Activated naive CD4-positive, alpha-beta T cell treated with anti-CD3 and anti-CD28 coated beads, Interleukin-2, amount 50 U/mL, for 72 hours (primary cell): ENCODE measurements around the gene TRDMT1. TPM values are rescaled to one million over a fixed set of nuclear protein-coding genes. Genes with fewer than 3 reads are reported as not detected.

Experiments used
- ATAC-seq, 2 donors: fragments of 150-1000 bp; cut with Tn5 transposase; 2 replicates each; pipeline ENCODE4 v1.10.0; 2021; ENCODE audit warnings: mild to moderate bottlenecking in 2 of 2, moderate library complexity in 2 of 2
- DNase-seq, 2 donors: peaks; one replicate each; pipeline ENCODE4 v3.0.0; 2021 to 2022; ENCODE audit warnings: low spot score in 2 of 2
- H3K27ac Mint-ChIP-seq, 2 donors: one replicate each; pipeline ENCODE4 v1.8.0; 2022; ENCODE audit warnings: mild to moderate bottlenecking in 2 of 2, mixed read lengths in 2 of 2
- H3K36me3 Mint-ChIP-seq, 2 donors: one replicate each; pipeline ENCODE4 v1.8.0; 2022; ENCODE audit warnings: mixed read lengths in 2 of 2
- H3K9me3 Mint-ChIP-seq, 2 donors: one replicate each; pipeline ENCODE4 v1.8.0; 2022; ENCODE audit warnings: mixed read lengths in 2 of 2
- total RNA-seq, 2 donors: library from RNA; stranded (reverse); gene quantifications; one replicate each; pipeline ENCODE4 v1.2.3, GENCODE V29; 2022

TRDMT1 gene
- total RNA-seq, 2 donors from 2014 or later: 7.1 to 9.4 TPM

DNA sequence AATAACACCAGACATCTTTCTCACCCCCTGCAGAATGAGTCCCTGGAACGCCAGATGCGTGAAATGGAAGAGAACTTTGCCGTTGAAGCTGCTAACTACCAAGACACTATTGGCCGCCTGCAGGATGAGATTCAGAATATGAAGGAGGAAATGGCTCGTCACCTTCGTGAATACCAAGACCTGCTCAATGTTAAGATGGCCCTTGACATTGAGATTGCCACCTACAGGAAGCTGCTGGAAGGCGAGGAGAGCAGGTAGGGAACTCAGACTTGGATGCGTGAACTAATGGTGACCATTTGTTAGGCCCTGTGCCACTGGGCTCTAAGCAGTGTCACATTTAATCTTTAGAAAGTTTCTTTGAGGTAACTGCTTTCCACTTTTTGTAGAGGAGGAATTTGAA lies 33.7 kb upstream of the TRDMT1 start:
- H3K27ac Mint-ChIP-seq: no peak overlapping the region
- ATAC-seq (no peak), DNase-seq (no peak)
- H3K36me3 Mint-ChIP-seq: peaks cover 28 to 44% of the 10 kb centered on the region in 2 donors
- no peaks in the 10 kb centered on the region for H3K9me3 Mint-ChIP-seq

GRCh38 chr10:17234431-17234945 lies 33.0 kb upstream of the TRDMT1 start:
- Mint-ChIP-seq H3K36me3 (peaks cover 32 to 44% of the 10 kb centered on the region in 2 donors), H3K9me3 (no peaks in the 10 kb centered on the region), H3K27ac (peak overlapping the region in 1 of 2 donors; percentile 71)
- ATAC-seq (no peak), DNase-seq (no peak)

GRCh38 chr10:17233286-17233991 lies 32.0 kb upstream of the TRDMT1 start:
- Mint-ChIP-seq H3K9me3 (no peaks in the 10 kb centered on the region), H3K36me3 (peaks cover 37 to 44% of the 10 kb centered on the region in 2 donors), H3K27ac (no peak overlapping the region)
- no peak for ATAC-seq
- no peak for DNase-seq

DNA sequence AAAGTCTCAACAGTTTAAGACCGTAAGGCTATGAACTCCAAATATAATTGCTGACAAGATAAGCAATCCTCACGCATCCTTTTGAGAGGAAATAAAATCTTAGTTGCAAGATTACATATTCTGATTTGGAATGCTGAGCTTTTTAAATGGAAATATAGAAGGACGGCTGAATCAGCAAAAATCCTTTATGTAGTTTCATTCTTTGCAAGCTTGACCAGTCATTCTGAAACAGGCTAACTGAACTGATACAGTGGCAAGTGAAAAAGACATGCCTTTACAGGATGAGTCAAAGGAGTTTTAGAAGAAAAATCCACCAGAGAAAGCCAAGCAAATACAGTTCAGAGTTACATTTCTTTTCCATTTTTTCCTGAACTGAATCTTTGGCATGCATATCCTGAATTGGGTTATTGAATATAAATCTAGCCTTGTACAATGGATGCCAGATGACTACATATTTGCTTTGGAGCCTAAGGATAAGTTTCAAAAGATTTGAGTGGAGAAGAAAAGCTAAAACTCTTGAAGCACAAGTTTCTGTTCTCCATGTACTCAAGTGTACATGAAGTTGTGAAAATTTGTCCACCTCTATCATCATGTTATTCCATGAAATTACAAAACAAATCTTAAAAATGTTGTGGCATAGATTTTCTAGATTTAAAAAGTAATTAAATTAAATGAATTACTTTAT lies 30.9 kb upstream of the TRDMT1 start:
- DNase-seq (no peak), ATAC-seq (no peak)
- H3K9me3 Mint-ChIP-seq: no peaks in the 10 kb centered on the region
- H3K27ac Mint-ChIP-seq: peak overlapping the region; percentile 65 to 96
- H3K36me3 Mint-ChIP-seq: peaks cover 37 to 44% of the 10 kb centered on the region in 2 donors

DNA sequence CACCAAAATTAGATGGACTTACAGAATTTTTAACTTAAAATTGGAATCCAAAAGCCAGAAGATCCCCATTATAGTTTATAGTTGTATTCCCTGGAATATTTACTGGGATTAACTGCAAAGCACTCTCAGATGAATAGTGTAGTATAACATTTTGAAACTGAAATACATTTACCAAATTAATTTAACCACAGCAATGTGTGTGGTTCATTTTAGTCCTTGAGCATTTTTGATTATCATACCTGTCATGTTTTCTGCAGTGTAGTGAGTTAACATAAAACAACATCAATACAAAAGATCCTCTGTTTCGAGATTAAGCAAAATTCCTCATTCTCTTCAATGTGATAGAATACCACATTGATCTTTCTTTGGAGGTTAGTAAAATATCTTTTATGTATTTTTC lies 30.3 kb upstream of the TRDMT1 start:
- Mint-ChIP-seq H3K36me3 (peaks cover 37 to 42% of the 10 kb centered on the region in 2 donors), H3K9me3 (no peaks in the 10 kb centered on the region), H3K27ac (peak overlapping the region; percentile 50 to 96)
- no peak for ATAC-seq
- DNase-seq: no peak

DNA sequence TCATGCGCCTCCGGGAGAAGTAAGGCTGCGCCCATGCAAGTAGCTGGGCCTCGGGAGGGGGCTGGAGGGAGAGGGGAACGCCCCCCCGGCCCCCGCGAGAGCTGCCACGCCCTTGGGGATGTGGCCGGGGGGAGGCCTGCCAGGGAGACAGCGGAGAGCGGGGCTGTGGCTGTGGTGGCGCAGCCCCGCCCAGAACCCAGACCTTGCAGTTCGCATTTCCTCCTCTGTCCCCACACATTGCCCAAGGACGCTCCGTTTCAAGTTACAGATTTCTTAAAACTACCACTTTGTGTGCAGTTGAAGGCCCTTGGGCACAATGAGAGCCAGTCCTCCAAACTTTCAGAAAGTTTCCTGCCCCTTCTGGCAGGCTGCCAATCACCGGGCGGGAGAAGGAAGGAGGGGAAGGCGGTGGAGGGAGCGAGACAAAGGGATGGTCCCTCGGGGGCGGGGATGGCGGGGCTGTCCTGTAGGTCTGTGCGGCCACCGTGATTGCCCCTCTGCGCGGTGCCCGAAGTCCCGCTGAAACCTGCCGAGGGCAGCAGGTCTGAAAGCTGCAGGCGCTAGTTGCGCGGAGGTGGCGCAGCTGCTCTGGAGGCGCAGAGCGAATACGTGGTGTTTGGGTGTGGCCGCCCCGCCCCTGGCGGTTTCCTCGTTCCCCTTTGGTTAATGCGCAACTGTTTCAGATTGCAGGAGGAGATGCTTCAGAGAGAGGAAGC lies 28.7 kb upstream of the TRDMT1 start:
- H3K9me3 Mint-ChIP-seq: no peaks in the 10 kb centered on the region
- ATAC-seq (peak; percentile 54 to 55), DNase-seq (peak; percentile 84 to 89)
- peak overlapping the region; percentile 96 to 98 for H3K27ac Mint-ChIP-seq
- H3K36me3 Mint-ChIP-seq: peaks cover 23 to 27% of the 10 kb centered on the region in 2 donors

- H3K9me3 Mint-ChIP-seq: no peaks in the 10 kb centered on the region
- H3K27ac Mint-ChIP-seq: peak overlapping the region; percentile 93 to 96
- ATAC-seq (no peak), DNase-seq (no peak)
- H3K36me3 Mint-ChIP-seq: peaks cover 18 to 23% of the 10 kb centered on the region in 2 donors
Observed at GRCh38 chr10:17229717-17229966, 28.2 kb upstream of the TRDMT1 start.

DNA sequence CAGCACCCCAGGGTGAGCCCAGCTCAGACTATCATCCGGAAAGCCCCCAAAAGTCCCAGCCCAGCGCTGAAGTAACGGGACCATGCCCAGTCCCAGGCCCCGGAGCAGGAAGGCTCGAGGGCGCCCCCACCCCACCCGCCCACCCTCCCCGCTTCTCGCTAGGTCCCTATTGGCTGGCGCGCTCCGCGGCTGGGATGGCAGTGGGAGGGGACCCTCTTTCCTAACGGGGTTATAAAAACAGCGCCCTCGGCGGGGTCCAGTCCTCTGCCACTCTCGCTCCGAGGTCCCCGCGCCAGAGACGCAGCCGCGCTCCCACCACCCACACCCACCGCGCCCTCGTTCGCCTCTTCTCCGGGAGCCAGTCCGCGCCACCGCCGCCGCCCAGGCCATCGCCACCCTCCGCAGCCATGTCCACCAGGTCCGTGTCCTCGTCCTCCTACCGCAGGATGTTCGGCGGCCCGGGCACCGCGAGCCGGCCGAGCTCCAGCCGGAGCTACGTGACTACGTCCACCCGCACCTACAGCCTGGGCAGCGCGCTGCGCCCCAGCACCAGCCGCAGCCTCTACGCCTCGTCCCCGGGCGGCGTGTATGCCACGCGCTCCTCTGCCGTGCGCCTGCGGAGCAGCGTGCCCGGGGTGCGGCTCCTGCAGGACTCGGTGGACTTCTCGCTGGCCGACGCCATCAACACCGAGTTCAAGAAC lies 27.7 kb upstream of the TRDMT1 start:
- DNase-seq: peak; percentile 64 to 67
- Mint-ChIP-seq H3K9me3 (no peaks in the 10 kb centered on the region), H3K27ac (peak overlapping the region; percentile 95 to 96), H3K36me3 (peaks cover 14 to 18% of the 10 kb centered on the region in 2 donors)
- peak; percentile 10 to 31 for ATAC-seq

DNA sequence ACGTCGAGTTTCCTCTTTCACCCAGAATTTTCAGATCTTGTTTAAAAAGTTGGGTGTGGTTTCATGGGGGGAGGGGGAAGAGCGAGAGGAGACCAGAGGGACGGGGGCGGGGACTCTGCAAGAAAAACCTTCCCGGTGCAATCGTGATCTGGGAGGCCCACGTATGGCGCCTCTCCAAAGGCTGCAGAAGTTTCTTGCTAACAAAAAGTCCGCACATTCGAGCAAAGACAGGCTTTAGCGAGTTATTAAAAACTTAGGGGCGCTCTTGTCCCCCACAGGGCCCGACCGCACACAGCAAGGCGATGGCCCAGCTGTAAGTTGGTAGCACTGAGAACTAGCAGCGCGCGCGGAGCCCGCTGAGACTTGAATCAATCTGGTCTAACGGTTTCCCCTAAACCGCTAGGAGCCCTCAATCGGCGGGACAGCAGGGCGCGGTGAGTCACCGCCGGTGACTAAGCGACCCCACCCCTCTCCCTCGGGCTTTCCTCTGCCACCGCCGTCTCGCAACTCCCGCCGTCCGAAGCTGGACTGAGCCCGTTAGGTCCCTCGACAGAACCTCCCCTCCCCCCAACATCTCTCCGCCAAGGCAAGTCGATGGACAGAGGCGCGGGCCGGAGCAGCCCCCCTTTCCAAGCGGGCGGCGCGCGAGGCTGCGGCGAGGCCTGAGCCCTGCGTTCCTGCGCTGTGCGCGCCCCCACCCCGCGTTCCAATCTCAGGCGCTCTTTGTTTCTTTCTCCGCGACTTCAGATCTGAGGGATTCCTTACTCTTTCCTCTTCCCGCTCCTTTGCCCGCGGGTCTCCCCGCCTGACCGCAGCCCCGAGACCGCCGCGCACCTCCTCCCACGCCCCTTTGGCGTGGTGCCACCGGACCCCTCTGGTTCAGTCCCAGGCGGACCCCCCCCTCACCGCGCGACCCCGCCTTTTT lies 26.9 kb upstream of the TRDMT1 start, which contains the start of gene VIM:
TSS of gene VIM (plus strand) at position 151 of the 925 bp plus-strand sequence. CDS start 1,182 bp downstream, outside the sequence.
- DNase-seq (peak; percentile 79 to 93), ATAC-seq (peak; percentile 66 to 72)
- peaks cover 8 to 16% of the 10 kb centered on the region in 2 donors for H3K36me3 Mint-ChIP-seq
- no peaks in the 10 kb centered on the region for H3K9me3 Mint-ChIP-seq
- H3K27ac Mint-ChIP-seq: peak within 1 kb of the TSS; percentile 95 to 96

GRCh38 chr10:17227367-17228090 lies 26.1 kb upstream of the TRDMT1 start:
- Mint-ChIP-seq H3K36me3 (peaks cover 8 to 16% of the 10 kb centered on the region in 2 donors), H3K9me3 (no peaks in the 10 kb centered on the region), H3K27ac (peak overlapping the region; percentile 95 to 96)
- ATAC-seq (peak; percentile 49 to 53), DNase-seq (peak in 1 of 2 donors; percentile 46)

DNA sequence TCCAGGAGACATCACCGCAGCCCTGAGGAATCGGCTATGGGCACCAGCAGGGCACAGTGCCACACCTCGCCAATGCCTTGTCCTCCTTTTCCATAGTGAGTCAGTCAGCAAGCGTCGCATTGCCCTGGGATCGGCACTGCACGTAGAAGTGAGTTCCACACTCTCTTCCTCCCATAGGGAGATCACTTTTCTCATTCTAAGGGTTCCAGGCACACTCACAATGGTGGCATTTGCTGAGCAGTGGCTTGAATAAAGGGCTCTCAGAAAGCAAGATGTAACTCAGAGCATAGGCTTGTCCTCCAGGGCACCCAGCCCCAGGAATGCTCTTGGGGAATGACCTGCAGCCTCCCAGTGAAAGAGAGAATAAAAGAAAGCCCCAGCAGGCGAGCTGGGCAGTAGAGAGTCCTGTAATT lies 25.4 kb upstream of the TRDMT1 start:
- H3K27ac Mint-ChIP-seq: peak overlapping the region in 1 of 2 donors; percentile 96
- H3K9me3 Mint-ChIP-seq: no peaks in the 10 kb centered on the region
- no peak for ATAC-seq

DNA sequence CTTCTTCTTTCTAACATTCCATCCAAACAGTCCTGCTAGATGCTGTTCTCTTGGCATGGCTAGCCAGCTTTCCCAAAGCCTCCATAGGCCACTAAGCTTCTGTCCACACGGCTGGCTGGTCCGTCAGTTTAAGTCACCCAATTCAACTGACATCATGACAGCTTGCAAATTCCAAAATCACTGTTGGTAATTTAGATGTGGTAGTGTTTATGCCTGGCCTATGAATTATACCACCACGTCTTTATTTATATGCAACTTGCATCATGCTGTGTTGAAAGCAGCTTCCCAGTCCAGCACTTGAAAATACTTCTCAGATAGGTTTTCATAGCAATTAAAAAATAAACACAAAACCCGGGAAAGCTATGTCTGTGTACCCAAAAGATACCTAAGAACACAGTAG lies 24.3 kb upstream of the TRDMT1 start:
- ATAC-seq (no peak), DNase-seq (no peak)
- Mint-ChIP-seq H3K9me3 (no peaks in the 10 kb centered on the region), H3K27ac (no peak overlapping the region), H3K36me3 (peaks cover 5 to 8% of the 10 kb centered on the region in 2 donors)

More for the DNA sequence above, 25.4 kb upstream of the TRDMT1 start:
- H3K36me3 Mint-ChIP-seq: peaks cover 8 to 16% of the 10 kb centered on the region in 2 donors
- no peak for DNase-seq

DNA sequence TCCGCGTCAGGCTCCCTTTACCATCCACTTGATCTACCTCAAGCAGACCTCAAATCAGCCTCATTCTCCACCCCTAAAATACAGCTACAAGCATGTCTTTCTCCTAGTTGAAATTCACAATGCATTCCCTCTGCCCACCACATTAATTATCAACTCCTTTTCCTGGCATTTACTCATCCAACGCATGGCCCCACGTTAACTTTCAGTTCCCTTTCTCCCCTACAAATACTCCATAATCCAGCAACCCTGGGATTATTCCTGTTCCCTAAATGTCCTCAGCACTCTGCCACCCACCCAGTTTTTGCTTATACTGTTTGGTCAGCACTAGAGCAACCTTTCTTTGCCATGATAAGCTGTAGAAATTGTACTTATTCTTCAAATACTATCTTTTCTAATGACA lies 20.9 kb upstream of the TRDMT1 start:
- ATAC-seq (no peak), DNase-seq (no peak)
- no peak overlapping the region for H3K27ac Mint-ChIP-seq
- no peaks in the 10 kb centered on the region for H3K9me3 Mint-ChIP-seq
- peaks cover 0 to 6% of the 10 kb centered on the region in 2 donors for H3K36me3 Mint-ChIP-seq

DNA sequence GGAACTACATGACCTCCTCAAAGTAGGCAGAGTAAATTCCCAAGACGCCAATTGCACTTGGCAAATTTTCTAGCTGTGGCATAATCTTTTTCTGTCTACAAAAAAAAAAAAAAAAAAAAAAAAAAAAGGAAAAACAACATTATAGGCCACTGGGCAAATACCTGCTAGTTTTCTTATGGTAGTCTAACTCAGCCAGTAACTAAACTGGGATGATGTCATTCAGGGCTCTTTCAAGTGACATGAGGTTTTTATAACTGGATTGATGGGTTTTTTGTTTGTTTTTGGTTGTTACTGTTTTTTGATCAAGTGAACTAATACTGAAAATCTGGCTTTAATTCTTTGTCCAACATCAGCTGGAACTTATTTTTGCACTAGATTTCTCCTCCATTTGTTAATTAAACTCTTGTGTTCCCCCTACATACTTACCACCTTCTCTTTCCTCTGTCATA lies 19.2 kb upstream of the TRDMT1 start:
- ATAC-seq (no peak), DNase-seq (no peak)
- H3K36me3 Mint-ChIP-seq: peaks cover 0 to 6% of the 10 kb centered on the region in 2 donors
- H3K9me3 Mint-ChIP-seq: no peaks in the 10 kb centered on the region
- no peak overlapping the region for H3K27ac Mint-ChIP-seq

DNA sequence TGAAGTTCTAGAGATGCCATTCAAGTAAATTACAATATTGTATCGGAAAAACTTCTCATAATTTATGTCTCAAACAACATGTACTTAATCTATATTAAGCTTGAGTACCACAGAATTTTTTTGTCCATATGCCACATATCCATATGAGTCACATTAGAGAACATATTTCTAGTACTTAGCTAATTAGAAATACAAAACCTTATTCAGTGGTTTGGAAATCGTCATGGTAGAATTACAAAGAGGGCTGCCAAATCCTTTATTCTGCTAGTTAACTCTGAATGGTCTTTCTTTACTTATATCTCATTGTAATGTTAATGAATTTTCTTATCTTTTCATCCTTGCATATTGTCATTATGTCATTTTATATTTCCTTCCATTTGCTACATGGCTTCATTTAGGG lies 17.6 kb upstream of the TRDMT1 start:
- Mint-ChIP-seq H3K36me3 (peaks cover 0 to 6% of the 10 kb centered on the region in 2 donors), H3K9me3 (no peaks in the 10 kb centered on the region), H3K27ac (no peak overlapping the region)
- DNase-seq (no peak), ATAC-seq (no peak)
